ENCODE results near the gene MUC13.

Gene MUC13

DNA sequence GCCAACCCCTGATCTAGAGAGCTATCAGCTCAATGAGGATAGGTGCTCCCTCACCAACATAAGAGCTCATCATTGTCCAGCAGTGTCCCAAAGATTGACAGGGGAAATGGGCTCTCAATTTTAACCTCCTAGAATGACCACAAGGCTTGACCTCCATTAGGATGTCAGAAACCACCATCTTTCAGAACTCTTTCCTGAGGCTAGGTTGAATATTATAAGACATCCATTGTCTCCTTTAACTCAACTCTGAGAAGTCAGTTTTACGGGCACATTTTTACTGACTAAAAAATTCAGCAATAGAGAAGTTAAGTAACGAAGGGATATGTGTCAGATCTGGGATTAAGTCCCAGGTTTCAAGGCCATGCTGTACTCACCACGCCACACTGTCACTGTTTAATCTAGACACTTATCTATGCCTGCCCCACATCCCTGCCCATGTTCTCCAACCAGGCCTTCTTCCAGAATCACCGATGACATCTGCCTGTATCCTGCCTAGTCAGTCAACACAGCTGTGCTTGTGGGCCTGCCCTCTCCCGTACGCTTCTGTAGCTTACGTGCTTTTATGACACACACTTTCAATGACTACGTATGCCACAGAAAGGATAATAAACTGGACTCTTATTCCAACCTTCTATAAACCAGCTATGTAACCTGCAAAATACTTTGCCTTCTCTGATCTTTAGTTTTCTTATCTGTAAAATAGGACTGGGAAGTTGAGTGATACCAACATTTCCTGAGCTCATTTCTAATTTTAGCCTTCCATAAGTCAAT lies 17.1 kb upstream of the MUC13 start:
- no peak overlapping the region for H3K27ac ChIP-seq
- no peaks in the 10 kb centered on the region for H4K20me1 ChIP-seq

DNA sequence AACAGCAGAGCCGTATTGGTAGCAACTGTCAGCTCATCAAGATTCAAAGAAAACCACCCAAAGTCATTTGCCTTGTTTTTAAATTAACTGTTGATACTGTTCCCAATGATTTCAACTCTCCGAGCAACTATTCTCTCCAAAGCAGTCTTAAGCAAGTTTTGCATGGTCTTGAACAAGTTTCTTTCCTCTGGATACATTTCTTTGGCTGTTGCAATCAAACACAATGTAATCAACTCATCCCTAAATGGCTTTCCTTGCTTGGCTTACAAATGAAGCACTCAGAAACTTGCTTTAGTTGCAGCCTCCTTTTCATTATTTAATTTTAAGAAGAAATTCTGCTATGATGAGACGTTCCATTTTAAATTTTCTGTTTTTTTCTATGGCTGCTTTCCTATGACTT lies 15.5 kb upstream of the MUC13 start:
- H3K9me3 ChIP-seq = no peaks in the 10 kb centered on the region
- H3K27ac ChIP-seq = no peak overlapping the region
- H3K4me2 ChIP-seq = no peak overlapping the region
- no peaks in the 10 kb centered on the region for H3K36me3 ChIP-seq
- H4K20me1 ChIP-seq = no peaks in the 10 kb centered on the region
- TF ChIP-seq Cebpa-rat (IDR thresholded peaks at IDR 0.05) = no peak
- no peaks in the 10 kb centered on the region for H3K27me3 ChIP-seq
- H3K4me1 ChIP-seq = no peaks in the 10 kb centered on the region
- no peak overlapping the region for H3K9ac ChIP-seq
- no peak overlapping the region for H3K4me3 ChIP-seq

More for the DNA sequence above, 17.1 kb upstream of the MUC13 start:
- Histone ChIP-seq H3K9me3 (no peaks in the 10 kb centered on the region), H3K4me2 (no peak overlapping the region), H3K4me3 (no peak overlapping the region), H3K9ac (no peak overlapping the region), H3K36me3 (no peaks in the 10 kb centered on the region), H3K27me3 (no peaks in the 10 kb centered on the region), H3K4me1 (no peaks in the 10 kb centered on the region)
- TF ChIP-seq Cebpa-rat (IDR thresholded peaks at IDR 0.05) = no peak

DNA sequence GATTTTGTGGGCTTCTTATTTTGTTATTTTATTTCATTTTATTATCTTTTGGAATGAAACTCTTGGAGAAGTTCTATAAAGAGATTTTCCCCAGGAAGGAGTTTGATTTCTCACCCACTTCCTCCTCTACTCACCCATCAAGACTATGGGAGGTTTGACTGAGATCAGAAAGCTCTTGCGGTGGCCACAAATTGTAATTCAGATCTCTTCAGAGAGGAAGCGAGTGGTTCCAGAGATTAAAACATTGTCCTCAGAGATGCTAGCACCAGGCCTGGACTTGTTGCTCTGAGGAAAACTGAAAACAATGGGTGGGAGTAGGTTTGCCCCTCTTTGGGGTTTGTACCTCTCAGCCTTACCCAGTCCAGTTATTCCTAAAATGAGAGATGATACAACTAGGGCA lies 8.1 kb upstream of the MUC13 start:
- no peak overlapping the region for H3K4me3 ChIP-seq
- no peak overlapping the region for H3K4me2 ChIP-seq
- no peak overlapping the region for H3K9ac ChIP-seq
- no peaks in the 10 kb centered on the region for H3K36me3 ChIP-seq
- H3K27me3 ChIP-seq = no peaks in the 10 kb centered on the region
- H3K27ac ChIP-seq = no peak overlapping the region
- no peaks in the 10 kb centered on the region for H3K9me3 ChIP-seq
- no peaks in the 10 kb centered on the region for H3K4me1 ChIP-seq
- H4K20me1 ChIP-seq = no peaks in the 10 kb centered on the region
- TF ChIP-seq Cebpa-rat (IDR thresholded peaks at IDR 0.05) = no peak

DNA sequence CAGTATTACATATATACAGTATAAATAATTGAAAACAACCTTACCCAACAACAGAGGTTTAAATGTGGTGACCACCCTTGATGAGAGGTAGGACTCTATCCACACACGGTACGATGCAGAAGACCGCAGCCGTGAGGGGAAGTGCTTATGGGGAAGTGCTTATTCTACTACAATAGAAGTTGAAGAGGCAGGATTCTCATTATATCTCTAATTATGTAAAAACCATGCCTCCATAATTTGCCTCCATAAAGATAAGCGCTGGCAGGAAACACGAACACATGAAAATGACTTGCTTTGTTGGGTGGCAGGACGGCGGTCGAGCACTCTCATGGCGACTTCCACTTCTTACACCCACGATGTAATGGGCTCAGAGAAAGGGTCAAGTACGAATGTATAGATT lies 7.2 kb upstream of the MUC13 start:
- Histone ChIP-seq H3K9ac (no peak overlapping the region), H3K27me3 (no peaks in the 10 kb centered on the region), H3K4me1 (no peaks in the 10 kb centered on the region), H3K27ac (no peak overlapping the region), H3K9me3 (no peaks in the 10 kb centered on the region), H3K4me2 (no peak overlapping the region), H3K4me3 (no peak overlapping the region), H3K36me3 (no peaks in the 10 kb centered on the region), H4K20me1 (no peaks in the 10 kb centered on the region)
- TF ChIP-seq Cebpa-rat (IDR thresholded peaks at IDR 0.05) = no peak

DNA sequence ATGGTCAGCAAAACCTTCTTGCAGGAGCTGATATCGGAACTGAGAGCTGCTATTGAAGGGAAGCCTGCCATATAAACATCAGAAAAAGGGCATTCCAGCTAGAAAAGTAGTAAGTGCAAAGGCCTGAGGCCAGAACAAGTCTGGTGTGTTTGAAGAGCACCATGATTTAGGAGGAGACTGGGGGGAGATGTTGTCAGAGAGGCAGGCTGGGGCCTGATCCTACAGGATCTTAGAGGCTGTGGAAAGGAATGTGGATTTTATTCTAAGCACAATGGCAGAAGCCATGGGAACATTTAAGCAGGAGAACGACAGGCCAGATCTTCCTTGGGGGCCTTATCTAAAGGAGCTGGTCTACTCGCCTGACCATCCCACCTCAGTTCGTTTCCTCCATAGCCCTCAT lies 5.1 kb upstream of the MUC13 start:
- Histone ChIP-seq H3K36me3 (no peaks in the 10 kb centered on the region), H3K9ac (no peak overlapping the region), H3K9me3 (no peaks in the 10 kb centered on the region), H3K27me3 (no peaks in the 10 kb centered on the region), H4K20me1 (no peaks in the 10 kb centered on the region), H3K4me1 (no peaks in the 10 kb centered on the region), H3K4me2 (no peak overlapping the region), H3K27ac (no peak overlapping the region), H3K4me3 (no peak overlapping the region)
- no peak for TF ChIP-seq Cebpa-rat (IDR thresholded peaks at IDR 0.05)

DNA sequence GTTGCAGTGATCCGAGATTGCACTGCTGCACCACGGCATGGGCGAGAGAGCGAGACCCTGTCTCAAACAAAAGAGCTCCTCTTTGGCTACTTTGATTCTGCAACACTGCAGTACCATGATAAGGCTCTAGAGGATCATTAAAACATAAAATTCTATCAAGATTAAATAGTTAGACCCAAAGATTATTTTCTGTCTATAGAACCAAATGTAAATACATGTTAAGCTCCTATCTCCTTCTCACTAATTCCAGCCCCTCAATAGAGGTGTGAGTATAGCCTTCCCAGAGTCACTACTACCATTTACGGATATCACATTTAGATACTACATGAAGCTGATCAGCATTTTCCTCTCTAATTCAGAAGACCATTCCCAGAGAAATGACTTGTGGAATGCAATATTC lies 4.3 kb upstream of the MUC13 start:
- H3K9ac ChIP-seq = no peak overlapping the region

DNA sequence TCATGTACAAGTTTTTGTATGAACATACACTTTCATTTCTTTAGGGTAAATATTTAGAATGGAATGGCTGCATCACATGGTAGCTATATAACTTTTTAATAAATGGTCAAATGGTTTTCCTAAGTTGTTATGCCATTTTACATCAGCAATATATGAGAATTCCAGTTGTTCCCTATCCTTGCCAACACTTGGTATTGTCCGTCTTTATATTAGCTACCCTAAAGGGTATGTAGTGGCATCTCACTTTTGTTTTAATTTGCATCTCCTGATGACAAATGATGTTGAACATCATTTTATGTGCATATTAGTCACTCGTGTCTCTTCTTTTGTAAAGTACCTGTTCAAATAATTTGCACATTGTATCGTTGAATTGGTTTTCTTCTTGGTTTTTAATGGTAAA lies 2.5 kb upstream of the MUC13 start:
- H3K36me3 ChIP-seq = no peaks in the 10 kb centered on the region
- H3K4me3 ChIP-seq = no peak overlapping the region
- no peak overlapping the region for H3K4me2 ChIP-seq
- no peak overlapping the region for H3K27ac ChIP-seq
- no peaks in the 10 kb centered on the region for H3K4me1 ChIP-seq
- H4K20me1 ChIP-seq = no peaks in the 10 kb centered on the region
- no peaks in the 10 kb centered on the region for H3K27me3 ChIP-seq
- no peak overlapping the region for H3K9ac ChIP-seq
- H3K9me3 ChIP-seq = no peaks in the 10 kb centered on the region
- no peak for TF ChIP-seq Cebpa-rat (IDR thresholded peaks at IDR 0.05)

More for the DNA sequence above, 4.3 kb upstream of the MUC13 start:
- no peak overlapping the region for H3K4me3 ChIP-seq
- no peaks in the 10 kb centered on the region for H3K9me3 ChIP-seq
- H3K4me1 ChIP-seq = no peaks in the 10 kb centered on the region
- no peaks in the 10 kb centered on the region for H4K20me1 ChIP-seq
- H3K36me3 ChIP-seq = no peaks in the 10 kb centered on the region
- no peak overlapping the region for H3K27ac ChIP-seq
- no peak for TF ChIP-seq Cebpa-rat (IDR thresholded peaks at IDR 0.05)
- H3K27me3 ChIP-seq = no peaks in the 10 kb centered on the region
- H3K4me2 ChIP-seq = no peak overlapping the region

DNA sequence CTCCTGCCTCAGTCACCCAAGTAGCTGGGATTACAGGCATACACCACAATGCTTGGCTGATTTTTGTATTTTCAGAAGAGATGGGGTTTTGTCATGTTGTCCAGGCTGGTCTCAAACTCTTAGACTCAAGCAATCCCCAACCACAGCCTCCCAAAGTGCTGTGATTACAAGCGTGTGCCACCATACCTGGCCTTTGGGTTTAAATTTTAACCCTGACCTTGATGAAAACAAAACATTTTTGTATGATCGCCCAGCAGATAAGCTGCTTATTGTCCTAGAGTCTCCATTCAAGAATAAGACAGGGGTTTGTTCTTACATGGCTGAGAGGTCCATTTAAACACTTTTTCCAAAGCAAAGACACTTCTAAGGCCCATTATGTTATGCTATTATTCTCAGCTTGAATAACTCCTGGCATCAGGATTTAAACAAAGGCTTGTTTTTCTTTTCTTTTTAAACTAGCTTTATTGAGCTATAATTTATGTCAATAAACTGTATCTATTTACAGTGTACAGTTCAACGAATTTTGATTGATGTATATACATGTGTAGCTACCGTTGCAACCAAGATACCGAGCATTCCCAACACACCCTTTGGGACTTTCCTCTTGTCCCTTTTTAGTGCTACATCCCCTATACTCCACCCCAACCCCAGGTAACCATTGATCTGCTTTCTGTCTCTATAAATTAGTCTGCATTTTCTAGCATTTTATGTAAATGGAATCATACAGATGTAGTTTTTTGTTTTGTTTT lies 1.4 kb upstream of the MUC13 start:
- no peaks in the 10 kb centered on the region for H4K20me1 ChIP-seq
- no peak for TF ChIP-seq Cebpa-rat (IDR thresholded peaks at IDR 0.05)
- no peaks in the 10 kb centered on the region for H3K9me3 ChIP-seq
- H3K27me3 ChIP-seq = no peaks in the 10 kb centered on the region
- no peaks in the 10 kb centered on the region for H3K4me1 ChIP-seq
- no peak overlapping the region for H3K4me3 ChIP-seq
- no peak overlapping the region for H3K9ac ChIP-seq
- H3K27ac ChIP-seq = no peak overlapping the region
- no peak overlapping the region for H3K4me2 ChIP-seq
- no peaks in the 10 kb centered on the region for H3K36me3 ChIP-seq

DNA sequence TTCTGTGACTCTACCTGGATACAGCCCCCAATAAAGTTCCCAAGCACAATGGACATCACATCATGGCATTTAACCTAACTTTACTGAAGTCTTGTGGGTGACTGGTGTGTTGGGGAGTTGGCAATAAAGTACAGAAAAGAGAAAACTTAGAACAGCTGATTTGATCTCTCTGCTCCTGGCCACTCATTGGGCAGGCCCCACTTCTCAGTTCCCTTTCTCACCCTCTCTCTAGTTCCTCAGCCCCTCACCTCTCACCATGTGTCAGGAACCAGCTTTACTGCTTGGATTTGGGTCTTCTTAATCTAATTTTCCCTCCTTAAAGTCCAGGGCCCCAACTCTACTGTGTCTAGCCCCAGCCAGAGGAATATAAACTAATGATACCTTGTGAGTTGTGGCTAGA lies 713 bp upstream of the MUC13 start:
- Histone ChIP-seq H3K4me1 (no peaks in the 10 kb centered on the region), H3K27me3 (no peaks in the 10 kb centered on the region)

More for the DNA sequence above, 713 bp upstream of the MUC13 start:
- H3K4me2 ChIP-seq = no peak overlapping the region
- TF ChIP-seq Cebpa-rat (IDR thresholded peaks at IDR 0.05) = no peak
- H3K4me3 ChIP-seq = no peak overlapping the region
- H3K9me3 ChIP-seq = no peaks in the 10 kb centered on the region
- no peaks in the 10 kb centered on the region for H3K36me3 ChIP-seq
- no peak overlapping the region for H3K9ac ChIP-seq
- H4K20me1 ChIP-seq = no peaks in the 10 kb centered on the region
- H3K27ac ChIP-seq = no peak overlapping the region
